Left cardiac atrium (tissue), 4 donors: ENCODE results near the gene ADAMTS19. TPM values are rescaled to one million over a fixed set of nuclear protein-coding genes. Genes with fewer than 3 reads are reported as not detected.

Source experiments
- ATAC-seq, 2 donors: fragments of 200-7000 bp; cut with Tn5 transposase; one replicate each; pipeline ENCODE4 v1.9.1; 2020; ENCODE audit warnings: mild to moderate bottlenecking in 2 of 2, moderate library complexity in 2 of 2
- DNase-seq: peaks from one replicate; pipeline ENCODE4 v3.0.0-alpha.2; 2020
- intact Hi-C, 2 donors: fragments of 100-400 bp; cut with DNase I; formaldehyde crosslinking; loops; one replicate each; pipeline versions ENCODE4 v1.14.1 to v1.15.1; 2022 to 2023
- total RNA-seq, 2 donors: library from RNA; stranded (reverse); fragmentation: NEBNext Ultra II Directional; extraction: Animal tissue kit (Norgen Biotek cat#: 25700); gene quantifications; one replicate each; pipeline ENCODE4 v1.2.1, GENCODE V29; 2021
- donor health status: DM: no; HTN: yes; CAD: no.
- donor health status: DM: no; HTN: yes; CAD: no; lungs with severe emphysema.
- donor health status: DM: yes; HTN: yes; CAD: no.
- donor health status: Dilated cardiomyopathy.

ADAMTS19 gene
- total RNA-seq, 2 donors from 2014 or later, result 2.4 to 2.9 TPM

- intact Hi-C loops, result no loop called here
- no peak for DNase-seq
- ATAC-seq, result no peak
Observed at GRCh38 chr5:129656952-129657351, 196.9 kb downstream of the ADAMTS19 start.

GRCh38 chr5:129658801-129659200 is 198.7 kb downstream of the ADAMTS19 start:
- ATAC-seq (no peak), DNase-seq (no peak)
- intact Hi-C loops, result no loop called here

- DNase-seq (no peak), ATAC-seq (no peak)
- intact Hi-C loops, result no loop called here
Observed at GRCh38 chr5:129661366-129662035, 201.4 kb downstream of the ADAMTS19 start.

GRCh38 chr5:129664336-129664937 is 204.3 kb downstream of the ADAMTS19 start:
- ATAC-seq, result no peak
- DNase-seq, result peak; percentile 36
- intact Hi-C loops, result no loop called here

GRCh38 chr5:129670957-129671500 is 210.9 kb downstream of the ADAMTS19 start:
- intact Hi-C loops, result no loop called here
- ATAC-seq (no peak), DNase-seq (no peak)

GRCh38 chr5:129672006-129672405 is 211.9 kb downstream of the ADAMTS19 start:
- DNase-seq (no peak), ATAC-seq (no peak)
- intact Hi-C loops, result no loop called here

- no peak for DNase-seq
- intact Hi-C loops, result no loop called here
- no peak for ATAC-seq
Observed at GRCh38 chr5:129679671-129680070, 219.6 kb downstream of the ADAMTS19 start.

GRCh38 chr5:129687941-129688340 is 227.8 kb downstream of the ADAMTS19 start:
- ATAC-seq (no peak), DNase-seq (no peak)
- intact Hi-C loops, result no loop called here

- intact Hi-C loops, result no loop called here
- ATAC-seq (no peak), DNase-seq (no peak)
Observed at GRCh38 chr5:129689045-129689444, 228.9 kb downstream of the ADAMTS19 start.

- no peak for ATAC-seq
Observed at GRCh38 chr5:129691220-129691619, 231.1 kb downstream of the ADAMTS19 start.

GRCh38 chr5:129696636-129697035 is 236.5 kb downstream of the ADAMTS19 start:
- DNase-seq, result no peak
- no peak for ATAC-seq
- intact Hi-C loops, result no loop called here

More at GRCh38 chr5:129691220-129691619, 231.1 kb downstream of the ADAMTS19 start:
- no peak for DNase-seq
- intact Hi-C loops, result no loop called here

GRCh38 chr5:129698661-129699060 is 238.6 kb downstream of the ADAMTS19 start:
- ATAC-seq (no peak), DNase-seq (no peak)
- intact Hi-C loops, result no loop called here

- DNase-seq (peak; percentile 18), ATAC-seq (no peak)
- intact Hi-C loops, result no loop called here
Observed at GRCh38 chr5:129716235-129716634, 256.1 kb downstream of the ADAMTS19 start.

GRCh38 chr5:129716651-129717050 is 256.6 kb downstream of the ADAMTS19 start:
- DNase-seq, result no peak
- intact Hi-C loops, result no loop called here
- ATAC-seq, result no peak

- intact Hi-C loops, result no loop called here
- ATAC-seq (no peak), DNase-seq (no peak)
Observed at GRCh38 chr5:129717751-129718310, 257.7 kb downstream of the ADAMTS19 start.

- DNase-seq (no peak), ATAC-seq (peak in 1 of 2 donors; percentile 32)
Observed at GRCh38 chr5:129718471-129719090, 258.5 kb downstream of the ADAMTS19 start.

GRCh38 chr5:129724222-129724621 is 264.1 kb downstream of the ADAMTS19 start:
- DNase-seq (no peak), ATAC-seq (no peak)
- intact Hi-C loops, result no loop called here

More at GRCh38 chr5:129718471-129719090, 258.5 kb downstream of the ADAMTS19 start:
- intact Hi-C loops, result no loop called here

GRCh38 chr5:129724647-129725046 is 264.5 kb downstream of the ADAMTS19 start:
- ATAC-seq (no peak), DNase-seq (no peak)
- intact Hi-C loops, result no loop called here

GRCh38 chr5:129739773-129740172 is 279.7 kb downstream of the ADAMTS19 start:
- no peak for ATAC-seq
- DNase-seq, result no peak
- intact Hi-C loops, result no loop called here
